Mammary epithelial cell (primary cell): ENCODE data around the gene NSUN4.
"Not testable (repeated sequence)": the region's sequence is repeated elsewhere in the genome, so short reads cannot be mapped to it uniquely, and the experiment has no call there.

Experiments
- CTCF ChIP-seq, 2 donors: IDR thresholded peaks in 1 of 2; conservative IDR thresholded peaks in 1 of 2; 2 replicates each; pipeline ENCODE4 v1.5.1; 2011 to 2012; ENCODE audit warnings: inconsistent platforms in 2 of 2, low read length in 2 of 2, mild to moderate bottlenecking in 2 of 2, control low read depth in 1 of 2, low read depth in 1 of 2; ENCODE audit not compliant: insufficient read depth in 1 of 2; ENCODE audit errors: extremely low read depth in 1 of 2
- EZH2 ChIP-seq: IDR thresholded peaks from 2 replicates; pipeline ENCODE4 v1.6.1; 2012; ENCODE audit warnings: low read length, inconsistent platforms, borderline replicate concordance

GRCh38 chr1:46319301-46319700 is 21.3 kb upstream of the NSUN4 start:
- not testable (repeated sequence) for TF ChIP-seq EZH2; CTCF (conservative IDR thresholded peaks at IDR 0.05 in 1 of 2, IDR thresholded peaks at IDR 0.05 in 1 of 2; ENCODE audit: extremely low read depth in 1 of 2, insufficient read depth in 1 of 2, low read depth in 1 of 2, low read length in 2 of 2)
